Fibroblast of mammary gland (primary cell): Measurements from ENCODE around the gene GPR84.

ENCODE experiments used
- DNase-seq: peaks from one replicate; pipeline ENCODE4 v3.0.0-alpha.2; 2010; ENCODE audit warnings: low read depth
- H3K4me3 ChIP-seq: 2 replicates; pipeline ENCODE4 v1.5.1; 2011; ENCODE audit warnings: low read depth, mild to moderate bottlenecking, low read length, moderate library complexity; ENCODE audit not compliant: control insufficient read depth
- CTCF ChIP-seq: conservative IDR thresholded peaks from 2 replicates; pipeline ENCODE4 v1.5.1; 2011; ENCODE audit warnings: low read depth, low read length, inconsistent platforms; ENCODE audit not compliant: control insufficient read depth, insufficient read depth

Gene GPR84

DNA sequence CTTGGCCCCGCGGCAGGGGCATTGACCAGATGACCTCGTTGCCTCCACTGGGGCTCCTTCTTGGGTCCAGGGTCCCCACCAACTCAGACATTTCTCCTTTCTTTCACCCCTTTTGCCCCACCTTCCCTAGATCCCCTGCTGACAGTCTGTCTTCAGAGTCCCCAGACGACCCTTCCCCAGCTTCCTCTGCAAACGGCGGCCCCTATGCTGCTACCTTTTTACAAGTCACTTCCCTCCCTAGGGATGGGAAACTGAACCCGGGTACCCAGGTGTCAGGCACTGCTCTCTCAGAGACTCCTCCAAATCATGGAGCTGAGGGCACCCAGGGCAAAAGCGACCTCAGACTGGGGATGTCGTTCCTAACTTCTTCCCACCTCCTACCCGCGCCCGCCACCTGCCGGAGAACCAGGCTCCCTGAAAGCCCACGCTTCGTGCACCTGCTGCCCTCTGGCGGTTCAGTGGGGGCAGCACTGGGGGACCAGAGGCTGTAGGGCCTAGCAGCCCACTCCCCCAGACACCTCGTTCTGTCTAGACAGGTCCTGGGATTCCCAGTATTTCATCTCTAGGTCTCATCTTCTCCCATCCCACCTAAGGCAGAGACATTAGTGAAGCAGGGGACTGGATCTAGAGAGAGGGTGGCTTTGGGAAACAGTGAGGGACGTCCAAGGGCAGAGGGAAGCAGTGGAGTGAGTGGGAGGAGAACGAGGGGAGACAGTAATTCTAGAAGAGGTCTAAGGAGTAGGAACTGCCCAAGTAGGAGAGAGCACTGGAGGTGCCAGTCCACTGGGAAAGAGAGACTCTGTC lies 15.3 kb upstream of the GPR84 start:
- peak; percentile 100 for TF ChIP-seq CTCF
- H3K4me3 ChIP-seq, result peak overlapping the region; percentile 43
- DNase-seq, result peak; percentile 81

DNA sequence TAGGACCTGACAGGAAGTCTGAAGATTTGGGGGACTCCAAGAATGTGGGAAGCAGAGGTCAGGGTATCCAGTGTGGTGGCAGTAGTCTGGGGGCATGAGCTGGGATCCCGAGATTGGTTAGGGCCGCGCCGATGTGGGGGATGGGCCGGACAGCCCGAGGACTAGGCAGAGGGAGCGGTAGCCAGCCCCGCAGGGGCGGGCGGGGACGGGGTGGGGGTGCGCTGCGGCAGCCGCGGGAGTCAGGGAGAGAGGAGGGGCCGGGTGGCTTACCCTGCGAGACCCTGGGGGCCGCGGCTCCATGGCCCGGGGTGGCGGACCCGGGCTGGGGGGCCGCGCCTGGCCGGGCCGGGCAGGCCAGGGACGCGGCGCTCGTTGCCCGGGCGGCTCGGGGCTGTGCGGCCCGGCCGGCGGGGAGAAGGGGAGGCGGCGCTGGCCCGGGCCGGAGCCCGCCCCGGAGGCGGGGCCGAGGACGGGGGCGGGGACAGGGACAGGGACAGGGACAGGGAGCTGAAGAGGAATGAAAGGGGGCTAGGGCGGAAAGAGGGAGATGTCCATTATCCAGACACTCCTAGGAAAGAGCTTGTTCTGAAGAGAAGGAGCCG lies 14.6 kb upstream of the GPR84 start:
- no peak for TF ChIP-seq CTCF

DNA sequence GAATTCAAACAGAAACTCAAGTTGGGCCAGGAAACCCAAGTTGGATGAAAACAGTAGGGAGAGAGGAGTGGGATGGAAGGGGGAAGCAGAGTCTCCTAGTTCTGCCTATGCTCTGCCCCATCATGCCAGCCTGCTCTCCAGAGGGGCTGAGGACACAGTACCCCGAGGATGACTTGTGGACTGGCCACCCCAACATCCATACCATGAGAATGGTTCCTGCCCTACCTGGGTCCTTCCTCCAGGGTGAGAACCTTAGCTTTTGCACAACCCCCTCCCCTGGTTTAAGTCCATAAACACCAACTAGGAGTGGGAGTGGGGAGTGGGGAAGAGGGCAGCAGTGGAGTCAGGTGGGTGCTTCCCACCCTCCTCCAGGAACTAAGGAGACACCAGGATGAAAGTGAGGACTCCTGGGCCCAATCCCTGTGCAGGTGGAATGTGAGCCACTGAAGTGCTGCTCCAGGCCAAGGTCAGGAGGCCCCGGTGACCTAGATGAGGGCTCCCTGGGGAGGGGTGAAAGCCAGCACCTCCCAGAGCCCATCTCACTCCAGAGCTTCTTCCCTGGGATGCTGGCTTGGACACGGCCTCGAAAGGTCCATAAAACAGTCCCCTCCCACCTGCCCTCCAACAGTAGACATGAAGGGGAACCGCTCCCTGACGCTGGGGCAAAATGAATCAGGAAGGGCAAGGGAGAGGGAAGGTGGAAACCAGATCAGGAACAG lies 13.7 kb upstream of the GPR84 start:
- no peak overlapping the region for H3K4me3 ChIP-seq
- DNase-seq, result no peak

More for the DNA sequence above, 14.6 kb upstream of the GPR84 start:
- H3K4me3 ChIP-seq, result peak overlapping the region; percentile 43
- no peak for DNase-seq

GRCh38 chr12:54377007-54377406 lies 12.7 kb upstream of the GPR84 start:
- TF ChIP-seq CTCF, result no peak

More for the DNA sequence above, 13.7 kb upstream of the GPR84 start:
- no peak for TF ChIP-seq CTCF

DNA sequence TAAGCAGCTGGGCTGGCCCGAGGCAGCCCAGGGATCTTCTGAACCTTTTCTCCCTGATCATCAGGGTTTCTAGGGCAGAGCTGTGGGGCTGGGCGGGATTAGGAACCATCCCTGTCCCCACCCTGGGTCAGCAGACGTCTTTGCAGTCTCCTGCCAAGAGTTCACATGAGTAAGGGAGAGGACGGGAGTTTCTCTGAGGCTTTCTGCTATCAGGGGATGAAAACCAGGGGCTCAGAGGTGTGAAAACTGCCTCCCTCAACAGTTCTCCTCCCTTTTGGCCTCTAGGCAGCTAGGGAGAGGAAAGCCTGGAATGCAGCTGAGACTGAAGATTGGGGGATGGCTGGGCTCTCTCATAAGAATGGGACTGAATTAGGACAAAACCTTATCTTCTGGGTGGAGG lies 12.3 kb upstream of the GPR84 start:
- no peak for TF ChIP-seq CTCF
- H3K4me3 ChIP-seq, result no peak overlapping the region
- DNase-seq, result no peak

More at GRCh38 chr12:54377007-54377406, 12.7 kb upstream of the GPR84 start:
- DNase-seq, result no peak
- H3K4me3 ChIP-seq, result no peak overlapping the region

- H3K4me3 ChIP-seq, result no peak overlapping the region
- TF ChIP-seq CTCF, result no peak
- no peak for DNase-seq
Observed at GRCh38 chr12:54375259-54375579, 10.9 kb upstream of the GPR84 start.
